Measurements from ENCODE around the gene DCHS1. TPM values are rescaled to one million over a fixed set of nuclear protein-coding genes. Genes with fewer than 3 reads are reported as not detected.

DCHS1 gene
- total RNA-seq, 1 donor from 2014 or later: 156 TPM

- TF ChIP-seq CTCF (IDR thresholded peaks at IDR 0.05; ENCODE audit: unreplicated experiment): peak; percentile 91
- peaks cover 46% of the 10 kb centered on the region for H3K4me1 Mint-ChIP-seq (ENCODE audit: unreplicated experiment)
- DNase-seq (ENCODE audit: low spot score): peak; percentile 99
- H3K4me3 Mint-ChIP-seq (ENCODE audit: unreplicated experiment): peak within 1 kb of the TSS; percentile 99
- H3K27me3 Mint-ChIP-seq (ENCODE audit: unreplicated experiment): peaks cover 6% of the 10 kb centered on the region
- peak within 1 kb of the TSS; percentile 93 for H3K27ac Mint-ChIP-seq (ENCODE audit: unreplicated experiment)
- peaks cover 12% of the 10 kb centered on the region for H3K36me3 Mint-ChIP-seq (ENCODE audit: low read depth, unreplicated experiment)
- no peaks in the 10 kb centered on the region for H3K9me3 Mint-ChIP-seq (ENCODE audit: unreplicated experiment)
These were observed 27.6 kb upstream of the DCHS1 start, which contains the start of gene MRPL17 for GRCh38 chr11:6682936-6683861. Gene MRPL17 (minus strand): TSS chr11:6683340. CDS start chr11:6683296, 44 bp downstream.

GRCh38 chr11:6682591-6682935, 27.0 kb upstream of the DCHS1 start:
- no peak for DNase-seq (ENCODE audit: low spot score)
- no peak for TF ChIP-seq CTCF (IDR thresholded peaks at IDR 0.05; ENCODE audit: unreplicated experiment)
- Mint-ChIP-seq H3K27me3 (ENCODE audit: unreplicated experiment) (peaks cover 6% of the 10 kb centered on the region), H3K36me3 (ENCODE audit: low read depth, unreplicated experiment) (peaks cover 12% of the 10 kb centered on the region), H3K4me3 (ENCODE audit: unreplicated experiment) (peak overlapping the region; percentile 99), H3K4me1 (ENCODE audit: unreplicated experiment) (peaks cover 51% of the 10 kb centered on the region), H3K9me3 (ENCODE audit: unreplicated experiment) (no peaks in the 10 kb centered on the region), H3K27ac (ENCODE audit: unreplicated experiment) (peak overlapping the region; percentile 85)

- Mint-ChIP-seq H3K36me3 (ENCODE audit: low read depth, unreplicated experiment) (peaks cover 11% of the 10 kb centered on the region), H3K4me3 (ENCODE audit: unreplicated experiment) (peak overlapping the region; percentile 99), H3K27me3 (ENCODE audit: unreplicated experiment) (peaks cover 6% of the 10 kb centered on the region), H3K27ac (ENCODE audit: unreplicated experiment) (peak overlapping the region; percentile 85), H3K4me1 (ENCODE audit: unreplicated experiment) (peaks cover 55% of the 10 kb centered on the region), H3K9me3 (ENCODE audit: unreplicated experiment) (no peaks in the 10 kb centered on the region)
- no peak for TF ChIP-seq CTCF (IDR thresholded peaks at IDR 0.05; ENCODE audit: unreplicated experiment)
- peak; percentile 7 for DNase-seq (ENCODE audit: low spot score)
These were observed 26.3 kb upstream of the DCHS1 start for GRCh38 chr11:6681949-6682348.

GRCh38 chr11:6681505-6681904, 25.9 kb upstream of the DCHS1 start:
- peak overlapping the region; percentile 86 for H3K27ac Mint-ChIP-seq (ENCODE audit: unreplicated experiment)
- H3K4me1 Mint-ChIP-seq (ENCODE audit: unreplicated experiment): peaks cover 57% of the 10 kb centered on the region
- no peak for DNase-seq (ENCODE audit: low spot score)
- no peaks in the 10 kb centered on the region for H3K9me3 Mint-ChIP-seq (ENCODE audit: unreplicated experiment)
- H3K27me3 Mint-ChIP-seq (ENCODE audit: unreplicated experiment): peaks cover 6% of the 10 kb centered on the region
- peak overlapping the region; percentile 99 for H3K4me3 Mint-ChIP-seq (ENCODE audit: unreplicated experiment)
- H3K36me3 Mint-ChIP-seq (ENCODE audit: low read depth, unreplicated experiment): peaks cover 8% of the 10 kb centered on the region
- TF ChIP-seq CTCF (IDR thresholded peaks at IDR 0.05; ENCODE audit: unreplicated experiment): no peak

GRCh38 chr11:6677018-6677417, 21.4 kb upstream of the DCHS1 start:
- Mint-ChIP-seq H3K9me3 (ENCODE audit: unreplicated experiment) (no peaks in the 10 kb centered on the region), H3K4me3 (ENCODE audit: unreplicated experiment) (no peak overlapping the region), H3K36me3 (ENCODE audit: low read depth, unreplicated experiment) (peaks cover 8% of the 10 kb centered on the region), H3K4me1 (ENCODE audit: unreplicated experiment) (peaks cover 71% of the 10 kb centered on the region), H3K27me3 (ENCODE audit: unreplicated experiment) (peaks cover 5% of the 10 kb centered on the region), H3K27ac (ENCODE audit: unreplicated experiment) (no peak overlapping the region)
- TF ChIP-seq CTCF (IDR thresholded peaks at IDR 0.05; ENCODE audit: unreplicated experiment): no peak
- DNase-seq (ENCODE audit: low spot score): no peak

All from endothelial cell (in vitro differentiated cells).